ENCODE data around the gene TH. TPM values are rescaled to one million over a fixed set of nuclear protein-coding genes. Genes with fewer than 3 reads are reported as not detected.

The TH gene
- total RNA-seq, 1 donor, result not detected

- TF ChIP-seq CTCF (IDR thresholded peaks at IDR 0.05; ENCODE audit: insufficient read depth, low read depth, low read length), result no peak
- DNase-seq (ENCODE audit: low read depth), result no peak
- H3K4me3 ChIP-seq (ENCODE audit: low read depth, low read length), result no peak overlapping the region
These were observed 3.2 kb downstream of the TH start for GRCh38 chr11:2168286-2169004.

GRCh38 chr11:2167141-2168045 lies 4.2 kb downstream of the TH start:
- H3K4me3 ChIP-seq (ENCODE audit: low read depth, low read length), result no peak overlapping the region
- DNase-seq (ENCODE audit: low read depth), result no peak
- no peak for TF ChIP-seq CTCF (IDR thresholded peaks at IDR 0.05; ENCODE audit: insufficient read depth, low read depth, low read length)

DNA sequence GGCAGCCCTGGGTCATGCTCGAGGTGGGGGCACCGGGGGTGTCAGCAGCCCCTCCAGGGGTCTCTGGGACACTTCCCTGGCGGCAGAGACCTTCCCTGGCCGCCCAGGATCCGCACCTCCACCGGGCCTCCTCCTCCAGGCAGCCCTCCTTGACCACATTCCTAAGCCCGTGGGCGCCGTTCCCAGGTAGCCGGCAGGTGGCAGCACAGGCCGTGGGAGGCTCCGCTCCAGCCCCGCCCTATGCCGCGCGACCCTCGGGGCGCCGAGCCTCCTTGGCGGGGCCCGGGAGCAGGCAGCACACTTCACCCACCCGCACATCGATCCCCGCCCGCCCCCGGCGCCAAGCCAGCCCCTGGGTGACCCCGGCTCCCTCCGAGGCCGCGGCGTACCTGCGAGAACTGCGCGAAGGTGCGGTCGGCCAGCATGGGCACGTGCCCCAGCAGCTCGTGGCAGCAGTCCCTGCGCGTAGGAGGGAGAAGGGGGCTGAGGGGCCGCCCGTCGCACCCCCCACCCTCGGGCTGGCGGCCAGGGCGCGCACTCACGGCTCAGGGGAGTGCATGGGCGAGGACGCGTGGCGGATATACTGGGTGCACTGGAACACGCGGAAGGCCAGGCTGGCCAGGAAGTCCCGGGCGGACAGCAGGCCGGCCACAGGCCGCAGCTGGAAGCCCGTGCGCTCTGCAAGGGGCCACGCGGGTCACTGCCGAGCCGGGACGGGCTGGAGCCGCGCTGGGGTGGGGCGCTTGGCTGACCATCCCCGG lies 5.3 kb downstream of the TH start:
- no peak for DNase-seq (ENCODE audit: low read depth)
- TF ChIP-seq CTCF (IDR thresholded peaks at IDR 0.05; ENCODE audit: insufficient read depth, low read depth, low read length), result peak; percentile 45
- H3K4me3 ChIP-seq (ENCODE audit: low read depth, low read length), result no peak overlapping the region

- TF ChIP-seq CTCF (IDR thresholded peaks at IDR 0.05; ENCODE audit: insufficient read depth, low read depth, low read length), result no peak
- H3K4me3 ChIP-seq (ENCODE audit: low read depth, low read length), result no peak overlapping the region
- DNase-seq (ENCODE audit: low read depth), result no peak
These were observed 6.0 kb downstream of the TH start for GRCh38 chr11:2165571-2165970.

- DNase-seq (ENCODE audit: low read depth), result no peak
- TF ChIP-seq CTCF (IDR thresholded peaks at IDR 0.05; ENCODE audit: insufficient read depth, low read depth, low read length), result no peak
- H3K4me3 ChIP-seq (ENCODE audit: low read depth, low read length), result no peak overlapping the region
These were observed 6.6 kb downstream of the TH start for GRCh38 chr11:2164861-2165555.

DNA sequence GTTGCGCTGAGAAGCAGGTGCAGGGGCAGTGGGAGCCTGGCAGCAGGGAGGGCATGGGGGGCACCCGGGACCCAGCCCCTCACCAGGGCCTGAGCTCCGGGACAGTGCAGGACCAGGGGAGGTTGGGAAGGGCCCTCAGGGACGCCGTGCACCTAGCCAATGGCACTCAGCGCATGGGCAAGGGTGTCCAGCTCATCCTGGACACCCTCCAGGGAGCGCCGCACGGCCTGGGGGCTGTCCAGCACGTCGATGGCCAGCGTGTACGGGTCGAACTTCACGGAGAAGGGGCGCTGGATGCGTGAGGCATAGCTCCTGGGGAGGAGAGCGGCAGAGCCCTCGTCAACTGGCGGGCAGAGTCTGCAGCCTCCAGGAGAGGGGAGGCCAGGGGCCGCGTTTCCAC lies 7.5 kb downstream of the TH start:
- DNase-seq (ENCODE audit: low read depth), result no peak
- no peak for TF ChIP-seq CTCF (IDR thresholded peaks at IDR 0.05; ENCODE audit: insufficient read depth, low read depth, low read length)

More for the DNA sequence above, 7.5 kb downstream of the TH start:
- no peak overlapping the region for H3K4me3 ChIP-seq (ENCODE audit: low read depth, low read length)

Data from fibroblast of villous mesenchyme (primary cell).